Body of pancreas (tissue), 4 donors: ENCODE results near the gene PLPP4. TPM values are rescaled to one million over a fixed set of nuclear protein-coding genes. Genes with fewer than 3 reads are reported as not detected.

Experiments used
- ATAC-seq: fragments of 150-250 bp; one replicate; pipeline ENCODE4 v1.9.1; 2016
- DNase-seq, 4 donors: peaks; one replicate each; pipeline ENCODE4 v3.0.0-alpha.2; 2019
- H3K27ac ChIP-seq, 4 donors: fragments of 200-600 bp; sonication (generic); 1 replicate in 3 of 4; 2 replicates in 1 of 4; pipeline versions ENCODE4 v1.5.1 to v1.6.1; 2016 to 2019; ENCODE audit warnings: mild to moderate bottlenecking in 1 of 4, mixed read lengths in 1 of 4, moderate library complexity in 1 of 4
- H3K27me3 ChIP-seq, 2 donors: fragments of 200-600 bp; sonication (generic); one replicate each; pipeline ENCODE4 v1.6.0; 2016; ENCODE audit warnings: mild to moderate bottlenecking in 1 of 2
- H3K36me3 ChIP-seq, 2 donors: fragments of 200-600 bp; sonication (generic); replicated peaks in 1 of 2; 2 replicates each; pipeline ENCODE4 v1.5.1; 2016; ENCODE audit warnings: low read depth in 2 of 2; ENCODE audit not compliant: insufficient read depth in 1 of 2
- H3K4me1 ChIP-seq: fragments of 200-600 bp; sonication (generic); one replicate; pipeline ENCODE4 v1.6.0; 2016
- H3K4me3 ChIP-seq, 2 donors: fragments of 200-600 bp; sonication (generic); 1 replicate in 1 of 2; 2 replicates in 1 of 2; pipeline ENCODE4 v1.5.1; 2016 to 2019
- H3K9me3 ChIP-seq, 3 donors: fragments of 200-600 bp; sonication (generic); 1 replicate in 2 of 3; 2 replicates in 1 of 3; pipeline ENCODE4 v1.5.1; 2016
- CTCF ChIP-seq, 7 experiments: fragments of 450-650 bp in 4 of 7; fragments of 200-600 bp in 3 of 7; sonication (generic) in 3 of 7; IDR thresholded peaks; one replicate each; pipeline ENCODE4 v1.5.1; 2016 to 2019; ENCODE audit warnings: antibody characterized with exemption in 7 of 7
- POLR2A ChIP-seq, 3 donors: fragments of 450-650 bp; IDR thresholded peaks; one replicate each; pipeline ENCODE4 v1.6.1; 2016; ENCODE audit warnings: antibody characterized with exemption in 3 of 3, mild to moderate bottlenecking in 2 of 3
- WGBS, 2 donors: methylation state at CpG; one replicate each; pipeline ENCODE4 v1.1.5; 2017; 5-methylcytosine and 5-hydroxymethylcytosine counted together
- intact Hi-C: fragments of 100-400 bp; cut with DNase I; formaldehyde crosslinking; loops from one replicate; pipeline ENCODE4 v1.15.1; 2023
- total RNA-seq, 2 donors: library from RNA; depleted of rRNA; stranded (reverse); fragments of >200 nt; gene quantifications; one replicate each; pipeline ENCODE4 v1.1.0, GENCODE V29; 2016

Gene PLPP4
- total RNA-seq, 2 donors from 2014 or later, result 0.78 TPM; not detected in 1

- no peak for DNase-seq
- H3K36me3 ChIP-seq, result no peaks in the 10 kb centered on the region
- H3K27me3 ChIP-seq, result peaks cover 0 to 3% of the 10 kb centered on the region in 2 donors
- ATAC-seq, result no peak
- H3K4me1 ChIP-seq, result no peaks in the 10 kb centered on the region
- 56% methylated on average over 4 of the region's 4 CpGs for WGBS, 2 donors
- H3K27ac ChIP-seq, result no peak overlapping the region
- H3K9me3 ChIP-seq, result no peaks in the 10 kb centered on the region
- intact Hi-C loops, result no loop called here
- TF ChIP-seq CTCF (IDR thresholded peaks at IDR 0.05), result no peak
- no peak for TF ChIP-seq POLR2A (IDR thresholded peaks at IDR 0.05)
- no peak overlapping the region for H3K4me3 ChIP-seq
Measured at GRCh38 chr10:120479506-120479905, 22.5 kb downstream of the PLPP4 start.

DNA sequence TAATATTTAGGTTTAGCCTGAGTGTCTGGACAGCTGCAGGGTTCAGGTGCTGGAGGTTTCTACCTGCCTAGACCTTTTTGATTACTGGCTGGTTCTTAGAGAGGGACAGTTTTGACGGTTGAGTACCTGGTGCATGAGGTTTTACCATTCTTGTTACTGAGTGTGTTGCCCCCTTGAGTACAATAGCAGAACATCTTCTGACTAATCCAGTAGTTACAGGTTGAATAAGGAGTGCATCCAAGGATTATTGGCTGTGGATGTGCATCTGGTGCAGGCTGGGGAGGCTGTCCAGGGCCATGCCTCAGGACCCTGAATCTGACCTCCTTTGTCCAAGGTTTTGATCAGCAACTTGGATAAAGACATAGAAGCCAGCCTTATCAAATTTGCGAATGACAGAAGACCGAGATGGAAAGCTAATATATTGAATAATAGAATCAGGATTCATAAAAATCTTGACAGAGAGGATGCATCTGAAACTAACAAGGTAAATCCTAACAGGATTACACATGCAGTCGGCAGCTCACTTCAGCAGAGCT, 23.1 kb downstream of the PLPP4 start:
- Histone ChIP-seq H3K27me3 (no peaks in the 10 kb centered on the region), H3K36me3 (no peaks in the 10 kb centered on the region), H3K27ac (no peak overlapping the region), H3K4me3 (no peak overlapping the region), H3K9me3 (no peaks in the 10 kb centered on the region), H3K4me1 (no peaks in the 10 kb centered on the region)
- WGBS, 2 donors, result 56% methylated on average over 4 of the region's 4 CpGs
- ATAC-seq (no peak), DNase-seq (no peak)
- intact Hi-C loops, result no loop called here
- TF ChIP-seq CTCF (IDR thresholded peaks at IDR 0.05), result no peak
- no peak for TF ChIP-seq POLR2A (IDR thresholded peaks at IDR 0.05)

GRCh38 chr10:120480848-120481247, 23.8 kb downstream of the PLPP4 start:
- Histone ChIP-seq H3K27me3 (no peaks in the 10 kb centered on the region), H3K27ac (no peak overlapping the region), H3K36me3 (no peaks in the 10 kb centered on the region), H3K9me3 (no peaks in the 10 kb centered on the region), H3K4me1 (no peaks in the 10 kb centered on the region), H3K4me3 (no peak overlapping the region)
- ATAC-seq, result no peak
- TF ChIP-seq POLR2A (IDR thresholded peaks at IDR 0.05) (no peak), CTCF (IDR thresholded peaks at IDR 0.05) (no peak)
- DNase-seq, result no peak
- intact Hi-C loops, result no loop called here
- 80 to 86% methylated on average over 1 of the region's 1 CpG for WGBS, 2 donors

GRCh38 chr10:120483006-120483405, 26.0 kb downstream of the PLPP4 start:
- no peaks in the 10 kb centered on the region for H3K4me1 ChIP-seq
- no peak for ATAC-seq
- WGBS, 2 donors, result 60 to 72% methylated on average over 3 of the region's 3 CpGs
- DNase-seq, result no peak
- TF ChIP-seq CTCF (IDR thresholded peaks at IDR 0.05), result no peak
- TF ChIP-seq POLR2A (IDR thresholded peaks at IDR 0.05), result no peak
- H3K36me3 ChIP-seq, result no peaks in the 10 kb centered on the region
- H3K27me3 ChIP-seq, result no peaks in the 10 kb centered on the region
- no peaks in the 10 kb centered on the region for H3K9me3 ChIP-seq
- intact Hi-C loops, result no loop called here
- no peak overlapping the region for H3K4me3 ChIP-seq
- H3K27ac ChIP-seq, result no peak overlapping the region

DNA sequence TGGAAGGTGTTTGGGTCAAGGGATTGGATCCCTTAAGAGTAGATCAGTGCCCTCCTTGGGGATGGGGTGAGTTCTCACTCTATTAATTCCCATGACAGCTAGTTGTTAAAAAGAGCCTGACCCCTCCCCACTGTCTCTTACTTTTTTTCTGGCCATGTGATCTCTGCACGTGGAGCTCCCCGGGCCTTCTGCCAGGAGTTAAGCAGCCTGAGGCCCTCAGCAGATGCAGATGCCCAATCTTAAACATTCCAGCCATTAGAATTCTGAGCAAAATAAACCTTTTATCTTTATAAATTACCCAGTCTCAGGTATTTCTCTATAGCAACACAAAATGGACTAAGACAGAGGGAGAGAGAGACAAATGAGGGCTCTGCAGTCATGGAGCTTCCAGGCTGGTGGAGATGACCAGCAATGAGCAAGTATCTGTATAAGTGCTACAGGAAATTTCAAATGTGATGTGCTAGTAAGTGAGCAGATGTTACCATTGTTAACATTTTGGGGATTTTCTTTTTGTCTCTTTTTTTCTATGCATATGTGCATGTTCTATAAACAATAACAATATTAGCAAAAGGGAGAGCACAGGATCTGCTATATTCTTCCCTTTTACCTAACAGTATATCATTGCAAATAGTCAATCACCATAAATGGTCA, 26.7 kb downstream of the PLPP4 start:
- Histone ChIP-seq H3K9me3 (no peaks in the 10 kb centered on the region), H3K36me3 (no peaks in the 10 kb centered on the region), H3K4me3 (no peak overlapping the region), H3K4me1 (no peaks in the 10 kb centered on the region), H3K27me3 (no peaks in the 10 kb centered on the region), H3K27ac (no peak overlapping the region)
- TF ChIP-seq POLR2A (IDR thresholded peaks at IDR 0.05) (no peak), CTCF (IDR thresholded peaks at IDR 0.05) (no peak)
- no peak for DNase-seq
- intact Hi-C loops, result no loop called here
- WGBS, 2 donors, result 58 to 85% methylated on average over 2 of the region's 2 CpGs
- ATAC-seq, result no peak
